GM12873 (cell line): ENCODE results near the gene ZNF445.

Experiments
- TF ChIP-seq, protein P1 (sequence below): IDR thresholded peaks from 2 replicates; pipeline ENCODE4 v1.5.1; 2012; ENCODE audit warnings: low read depth, mild to moderate bottlenecking, moderate library complexity, low read length, control low read depth; ENCODE audit not compliant: insufficient read depth; ENCODE audit errors: missing control alignments

The ZNF445 gene

DNA sequence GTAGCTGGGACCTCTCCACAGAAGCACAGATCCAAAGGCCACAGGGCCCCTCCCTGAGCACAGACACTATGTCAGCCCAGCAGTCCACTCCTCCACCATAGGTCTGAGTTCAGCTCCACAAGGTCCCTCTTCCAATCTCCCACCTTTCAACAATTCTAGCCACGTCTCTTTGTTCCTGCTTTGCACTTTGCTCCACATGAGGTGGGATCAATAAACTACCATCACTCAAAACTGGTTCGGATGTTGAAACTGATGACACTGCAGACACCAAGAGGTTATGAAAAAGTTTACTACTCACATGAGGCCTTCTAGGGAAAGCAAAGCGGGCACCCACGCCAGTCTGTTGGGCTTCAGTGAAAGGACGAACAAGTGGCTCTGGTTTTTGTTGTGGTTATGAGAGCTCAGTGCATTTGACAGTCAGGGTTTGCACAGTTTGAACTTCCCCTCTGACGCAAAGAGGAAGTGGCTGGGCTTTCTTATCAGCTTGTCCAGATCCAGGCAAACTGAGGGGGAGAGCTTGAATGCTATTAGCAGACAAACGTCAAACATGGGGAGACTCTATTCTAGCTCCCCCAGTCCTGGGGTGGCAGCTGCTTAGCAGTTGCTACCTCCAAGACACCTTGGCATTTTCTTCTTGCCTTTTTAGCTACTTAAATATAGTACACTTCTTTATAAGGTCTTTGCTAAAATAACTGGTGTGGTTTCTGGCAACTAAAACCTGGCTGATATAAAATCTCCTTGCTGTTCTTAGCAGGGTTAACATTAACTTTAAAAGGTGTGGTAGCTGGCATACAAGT lies 37.8 kb downstream of the ZNF445 start:
- TF ChIP-seq, protein P1, sequence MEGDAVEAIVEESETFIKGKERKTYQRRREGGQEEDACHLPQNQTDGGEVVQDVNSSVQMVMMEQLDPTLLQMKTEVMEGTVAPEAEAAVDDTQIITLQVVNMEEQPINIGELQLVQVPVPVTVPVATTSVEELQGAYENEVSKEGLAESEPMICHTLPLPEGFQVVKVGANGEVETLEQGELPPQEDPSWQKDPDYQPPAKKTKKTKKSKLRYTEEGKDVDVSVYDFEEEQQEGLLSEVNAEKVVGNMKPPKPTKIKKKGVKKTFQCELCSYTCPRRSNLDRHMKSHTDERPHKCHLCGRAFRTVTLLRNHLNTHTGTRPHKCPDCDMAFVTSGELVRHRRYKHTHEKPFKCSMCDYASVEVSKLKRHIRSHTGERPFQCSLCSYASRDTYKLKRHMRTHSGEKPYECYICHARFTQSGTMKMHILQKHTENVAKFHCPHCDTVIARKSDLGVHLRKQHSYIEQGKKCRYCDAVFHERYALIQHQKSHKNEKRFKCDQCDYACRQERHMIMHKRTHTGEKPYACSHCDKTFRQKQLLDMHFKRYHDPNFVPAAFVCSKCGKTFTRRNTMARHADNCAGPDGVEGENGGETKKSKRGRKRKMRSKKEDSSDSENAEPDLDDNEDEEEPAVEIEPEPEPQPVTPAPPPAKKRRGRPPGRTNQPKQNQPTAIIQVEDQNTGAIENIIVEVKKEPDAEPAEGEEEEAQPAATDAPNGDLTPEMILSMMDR: no peak

DNA sequence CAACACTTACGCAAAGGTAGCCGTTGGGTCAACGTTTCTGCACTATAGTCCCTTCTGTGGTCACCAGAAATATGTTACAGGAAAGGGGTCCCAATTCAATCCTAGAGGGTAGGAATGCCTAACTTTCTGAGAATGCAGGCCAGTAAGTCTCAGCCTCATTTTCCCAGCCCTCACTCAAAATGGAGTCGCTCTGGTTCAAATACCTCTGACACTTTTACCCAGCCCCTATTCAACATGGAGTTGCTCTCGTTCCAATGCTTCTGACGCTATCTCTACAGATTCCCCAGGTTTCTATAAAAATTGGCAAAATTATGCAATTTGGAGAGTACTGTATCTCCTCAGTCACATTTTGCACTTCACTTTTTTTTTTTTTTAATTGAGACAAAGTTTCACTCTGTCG lies 39.7 kb downstream of the ZNF445 start:
- TF ChIP-seq, protein P1: no peak

DNA sequence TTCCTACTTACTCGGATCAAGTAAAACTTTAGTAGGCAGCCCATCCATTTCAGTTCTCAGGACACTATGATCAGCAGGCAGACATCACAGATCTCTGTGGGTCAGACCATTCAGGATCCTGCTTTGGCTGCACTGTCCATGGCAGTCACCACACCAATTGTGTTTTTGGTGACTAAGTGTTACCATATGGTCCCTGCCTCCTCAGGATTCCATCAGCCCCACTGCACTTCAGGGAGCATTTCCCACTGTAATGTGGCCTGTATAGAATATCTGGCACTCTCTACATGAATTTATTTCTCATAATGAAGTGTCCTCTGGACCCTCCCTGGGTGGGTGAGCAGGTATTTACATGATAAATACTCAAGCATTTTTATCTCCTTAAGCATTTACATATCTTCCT lies 41.3 kb downstream of the ZNF445 start:
- TF ChIP-seq, protein P1: no peak

DNA sequence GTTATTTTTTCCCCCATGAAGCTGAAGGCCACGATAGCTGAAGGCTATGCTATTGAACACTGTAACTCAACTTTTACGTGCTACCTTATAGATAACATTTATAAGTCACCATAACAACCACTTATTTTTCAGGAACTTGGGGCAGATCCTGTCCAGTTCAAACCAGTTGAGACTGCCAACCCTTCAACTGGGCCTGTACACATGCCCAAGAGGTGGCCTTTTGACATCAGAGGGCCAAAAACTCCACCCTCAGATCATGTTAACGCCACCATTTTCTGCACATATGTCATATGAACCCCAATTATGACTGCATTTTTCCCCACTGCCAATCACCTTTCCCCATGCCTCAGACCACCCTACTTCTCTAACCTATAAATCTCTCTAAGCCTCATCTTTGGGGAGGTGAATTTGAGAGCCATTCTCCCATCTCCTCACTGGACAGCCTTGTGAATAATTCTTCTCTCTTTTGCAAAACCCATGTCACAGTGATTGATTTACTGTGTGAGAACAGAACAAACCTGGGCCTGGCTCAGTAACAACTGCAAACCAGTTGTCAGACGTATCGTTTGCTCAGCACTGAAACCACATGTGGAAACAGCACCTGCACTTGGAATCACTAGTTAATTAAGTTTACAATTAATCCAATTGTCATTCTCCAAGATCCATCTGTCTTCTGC lies 42.5 kb downstream of the ZNF445 start:
- TF ChIP-seq, protein P1: no peak

DNA sequence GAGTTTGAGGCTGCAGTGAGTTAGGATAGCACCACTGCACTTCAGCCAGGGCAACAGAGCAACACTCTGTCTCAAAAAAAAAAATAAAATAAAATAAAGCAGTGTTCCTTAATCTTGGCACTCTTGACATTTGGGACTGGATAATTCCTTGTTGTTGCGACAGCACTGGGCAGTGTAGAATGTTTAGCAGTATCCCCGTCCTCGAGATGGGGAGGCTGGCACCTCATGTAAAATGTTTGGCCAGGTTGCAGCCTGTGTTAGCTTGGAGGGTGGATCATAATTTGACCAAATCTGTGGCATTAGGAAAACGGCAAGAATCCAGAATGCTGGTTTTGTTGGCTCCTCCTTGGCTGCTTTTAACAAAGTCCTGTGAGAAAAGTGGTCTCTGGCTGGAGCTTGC lies 47.0 kb downstream of the ZNF445 start:
- TF ChIP-seq, protein P1: no peak

DNA sequence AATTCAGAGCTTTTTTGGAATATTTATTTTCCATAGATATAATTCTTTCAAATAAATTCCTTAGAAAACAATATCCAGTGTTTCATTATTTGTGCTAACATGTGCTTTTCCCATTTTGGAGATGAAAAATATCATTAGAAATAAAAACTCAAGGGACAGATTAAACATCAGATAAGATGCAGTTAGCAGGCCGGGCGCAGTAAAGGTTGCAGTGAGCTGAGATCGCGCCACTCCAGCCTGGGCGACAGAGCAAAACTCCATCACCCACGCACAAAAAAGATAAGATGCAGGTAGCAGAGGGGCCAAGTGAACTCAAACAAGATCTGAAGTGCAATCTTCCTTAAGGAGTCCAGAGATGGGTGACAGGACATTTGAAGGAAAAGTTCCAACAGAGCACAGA lies 48.0 kb downstream of the ZNF445 start:
- TF ChIP-seq, protein P1: no peak

DNA sequence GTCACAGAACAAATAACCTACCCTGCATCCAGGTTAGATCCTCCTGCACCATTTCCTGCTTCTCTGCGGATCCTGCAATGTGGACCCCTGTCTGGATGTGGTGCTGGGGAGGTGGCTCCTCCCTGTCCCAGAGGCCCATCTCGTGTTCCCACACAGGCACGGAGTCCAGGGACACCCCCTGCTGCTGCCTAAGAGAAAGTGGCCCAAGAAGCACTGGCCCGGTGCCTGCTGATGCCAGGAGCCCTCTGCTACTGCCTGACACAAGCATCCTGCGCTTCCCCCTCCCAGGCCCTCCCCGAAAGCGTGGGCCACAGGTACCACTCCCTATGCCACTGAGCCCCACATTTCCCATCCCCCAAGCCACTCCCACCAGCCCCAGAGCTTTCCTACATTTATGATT lies 48.6 kb downstream of the ZNF445 start:
- TF ChIP-seq, protein P1: no peak
